ENCODE results near the gene IGFBP3. TPM values are rescaled to one million over a fixed set of nuclear protein-coding genes. Genes with fewer than 3 reads are reported as not detected.

The IGFBP3 gene
- total and polyA plus RNA-seq, 2 donors = 37.0 to 96.0 TPM

- H3K4me3 ChIP-seq (ENCODE audit: low read length in 2 of 2) = no peak overlapping the region
- H3K36me3 ChIP-seq (ENCODE audit: control insufficient read depth in 2 of 2, insufficient read depth in 2 of 2, low read length in 1 of 2) = no peaks in the 10 kb centered on the region
- peaks cover 0 to 6% of the 10 kb centered on the region in 2 donors for H3K9me3 ChIP-seq (ENCODE audit: control insufficient read depth in 2 of 2, insufficient read depth in 1 of 2, low read length in 1 of 2)
- no peak for DNase-seq (ENCODE audit: low read depth in 6 of 9, low spot score in 9 of 9)
- WGBS = 61% methylated on average over 6 of the region's 6 CpGs
- H3K27ac ChIP-seq (ENCODE audit: low read depth in 1 of 2, low read length in 1 of 2) = no peak overlapping the region
- no peaks in the 10 kb centered on the region for H3K27me3 ChIP-seq (ENCODE audit: control insufficient read depth in 2 of 2, insufficient read depth in 1 of 2, low read length in 1 of 2)
- no peaks in the 10 kb centered on the region for H3K4me1 ChIP-seq (ENCODE audit: control insufficient read depth in 2 of 2, insufficient read depth in 2 of 2, low read length in 2 of 2)
Measured at GRCh38 chr7:45937301-45937700, 16.2 kb upstream of the IGFBP3 start.

GRCh38 chr7:45930967-45931366, 9.9 kb upstream of the IGFBP3 start:
- Histone ChIP-seq H3K4me1 (ENCODE audit: control insufficient read depth in 2 of 2, insufficient read depth in 2 of 2, low read length in 2 of 2) (no peaks in the 10 kb centered on the region), H3K9me3 (ENCODE audit: control insufficient read depth in 2 of 2, insufficient read depth in 1 of 2, low read length in 1 of 2) (no peaks in the 10 kb centered on the region), H3K4me3 (ENCODE audit: low read length in 2 of 2) (no peak overlapping the region), H3K27ac (ENCODE audit: low read depth in 1 of 2, low read length in 1 of 2) (no peak overlapping the region), H3K36me3 (ENCODE audit: control insufficient read depth in 2 of 2, insufficient read depth in 2 of 2, low read length in 1 of 2) (no peaks in the 10 kb centered on the region), H3K27me3 (ENCODE audit: control insufficient read depth in 2 of 2, insufficient read depth in 1 of 2, low read length in 1 of 2) (no peaks in the 10 kb centered on the region)
- no peak for DNase-seq (ENCODE audit: low read depth in 6 of 9, low spot score in 9 of 9)

GRCh38 chr7:45927721-45928120, 6.6 kb upstream of the IGFBP3 start:
- Histone ChIP-seq H3K9me3 (ENCODE audit: control insufficient read depth in 2 of 2, insufficient read depth in 1 of 2, low read length in 1 of 2) (no peaks in the 10 kb centered on the region), H3K27me3 (ENCODE audit: control insufficient read depth in 2 of 2, insufficient read depth in 1 of 2, low read length in 1 of 2) (peaks cover 7 to 17% of the 10 kb centered on the region in 2 donors), H3K27ac (ENCODE audit: low read depth in 1 of 2, low read length in 1 of 2) (no peak overlapping the region), H3K4me3 (ENCODE audit: low read length in 2 of 2) (no peak overlapping the region), H3K4me1 (ENCODE audit: control insufficient read depth in 2 of 2, insufficient read depth in 2 of 2, low read length in 2 of 2) (peaks cover 0 to under 1% of the 10 kb centered on the region in 2 donors), H3K36me3 (ENCODE audit: control insufficient read depth in 2 of 2, insufficient read depth in 2 of 2, low read length in 1 of 2) (no peaks in the 10 kb centered on the region)
- DNase-seq (ENCODE audit: low read depth in 6 of 9, low spot score in 9 of 9) = no peak
- 89% methylated on average over 3 of the region's 3 CpGs for WGBS

- Histone ChIP-seq H3K27me3 (ENCODE audit: control insufficient read depth in 2 of 2, insufficient read depth in 1 of 2, low read length in 1 of 2) (peaks cover 36 to 50% of the 10 kb centered on the region in 2 donors), H3K36me3 (ENCODE audit: control insufficient read depth in 2 of 2, insufficient read depth in 2 of 2, low read length in 1 of 2) (no peaks in the 10 kb centered on the region), H3K27ac (ENCODE audit: low read depth in 1 of 2, low read length in 1 of 2) (no peak overlapping the region), H3K9me3 (ENCODE audit: control insufficient read depth in 2 of 2, insufficient read depth in 1 of 2, low read length in 1 of 2) (no peaks in the 10 kb centered on the region), H3K4me3 (ENCODE audit: low read length in 2 of 2) (no peak overlapping the region), H3K4me1 (ENCODE audit: control insufficient read depth in 2 of 2, insufficient read depth in 2 of 2, low read length in 2 of 2) (peaks cover 0 to 5% of the 10 kb centered on the region in 2 donors)
- WGBS = 64% methylated on average over 5 of the region's 5 CpGs
- DNase-seq (ENCODE audit: low read depth in 6 of 9, low spot score in 9 of 9) = no peak
Measured at GRCh38 chr7:45924283-45924682, 3.2 kb upstream of the IGFBP3 start.

- DNase-seq (ENCODE audit: low read depth in 6 of 9, low spot score in 9 of 9) = no peak
- Histone ChIP-seq H3K27ac (ENCODE audit: low read depth in 1 of 2, low read length in 1 of 2) (no peak overlapping the region), H3K4me3 (ENCODE audit: low read length in 2 of 2) (no peak overlapping the region), H3K4me1 (ENCODE audit: control insufficient read depth in 2 of 2, insufficient read depth in 2 of 2, low read length in 2 of 2) (peaks cover 0 to 5% of the 10 kb centered on the region in 2 donors), H3K9me3 (ENCODE audit: control insufficient read depth in 2 of 2, insufficient read depth in 1 of 2, low read length in 1 of 2) (no peaks in the 10 kb centered on the region), H3K36me3 (ENCODE audit: control insufficient read depth in 2 of 2, insufficient read depth in 2 of 2, low read length in 1 of 2) (no peaks in the 10 kb centered on the region), H3K27me3 (ENCODE audit: control insufficient read depth in 2 of 2, insufficient read depth in 1 of 2, low read length in 1 of 2) (peaks cover 38 to 53% of the 10 kb centered on the region in 2 donors)
- WGBS = 52% methylated on average over 6 of the region's 6 CpGs
Measured at GRCh38 chr7:45923818-45924217, 2.7 kb upstream of the IGFBP3 start.

- Histone ChIP-seq H3K4me3 (ENCODE audit: low read length in 2 of 2) (no peak overlapping the region), H3K27ac (ENCODE audit: low read depth in 1 of 2, low read length in 1 of 2) (no peak overlapping the region), H3K27me3 (ENCODE audit: control insufficient read depth in 2 of 2, insufficient read depth in 1 of 2, low read length in 1 of 2) (peaks cover 41 to 58% of the 10 kb centered on the region in 2 donors), H3K4me1 (ENCODE audit: control insufficient read depth in 2 of 2, insufficient read depth in 2 of 2, low read length in 2 of 2) (peaks cover 0 to 5% of the 10 kb centered on the region in 2 donors), H3K36me3 (ENCODE audit: control insufficient read depth in 2 of 2, insufficient read depth in 2 of 2, low read length in 1 of 2) (no peaks in the 10 kb centered on the region), H3K9me3 (ENCODE audit: control insufficient read depth in 2 of 2, insufficient read depth in 1 of 2, low read length in 1 of 2) (no peaks in the 10 kb centered on the region)
- peak in 4 of 9 donors; percentile 15 to 55 (median 37) for DNase-seq (ENCODE audit: low read depth in 6 of 9, low spot score in 9 of 9)
- WGBS = 9% methylated on average over 9 of the region's 9 CpGs
Measured at GRCh38 chr7:45923290-45923689, 2.2 kb upstream of the IGFBP3 start.

GRCh38 chr7:45922810-45923209, 1.7 kb upstream of the IGFBP3 start:
- DNase-seq (ENCODE audit: low read depth in 6 of 9, low spot score in 9 of 9) = peak in 1 of 9 donors; percentile 37
- H3K9me3 ChIP-seq (ENCODE audit: control insufficient read depth in 2 of 2, insufficient read depth in 1 of 2, low read length in 1 of 2) = no peaks in the 10 kb centered on the region
- no peak overlapping the region for H3K4me3 ChIP-seq (ENCODE audit: low read length in 2 of 2)
- H3K27me3 ChIP-seq (ENCODE audit: control insufficient read depth in 2 of 2, insufficient read depth in 1 of 2, low read length in 1 of 2) = peaks cover 41 to 63% of the 10 kb centered on the region in 2 donors
- H3K4me1 ChIP-seq (ENCODE audit: control insufficient read depth in 2 of 2, insufficient read depth in 2 of 2, low read length in 2 of 2) = peaks cover 0 to 5% of the 10 kb centered on the region in 2 donors
- no peaks in the 10 kb centered on the region for H3K36me3 ChIP-seq (ENCODE audit: control insufficient read depth in 2 of 2, insufficient read depth in 2 of 2, low read length in 1 of 2)
- no peak overlapping the region for H3K27ac ChIP-seq (ENCODE audit: low read depth in 1 of 2, low read length in 1 of 2)
- WGBS = 5% methylated on average over 11 of the region's 11 CpGs

- Histone ChIP-seq H3K27ac (ENCODE audit: low read depth in 1 of 2, low read length in 1 of 2) (no peak overlapping the region), H3K4me1 (ENCODE audit: control insufficient read depth in 2 of 2, insufficient read depth in 2 of 2, low read length in 2 of 2) (peaks cover 0 to 7% of the 10 kb centered on the region in 2 donors), H3K4me3 (ENCODE audit: low read length in 2 of 2) (no peak overlapping the region), H3K27me3 (ENCODE audit: control insufficient read depth in 2 of 2, insufficient read depth in 1 of 2, low read length in 1 of 2) (peaks cover 41 to 68% of the 10 kb centered on the region in 2 donors), H3K9me3 (ENCODE audit: control insufficient read depth in 2 of 2, insufficient read depth in 1 of 2, low read length in 1 of 2) (no peaks in the 10 kb centered on the region), H3K36me3 (ENCODE audit: control insufficient read depth in 2 of 2, insufficient read depth in 2 of 2, low read length in 1 of 2) (no peaks in the 10 kb centered on the region)
- 6% methylated on average over 36 of the region's 36 CpGs for WGBS
- DNase-seq (ENCODE audit: low read depth in 6 of 9, low spot score in 9 of 9) = no peak
Measured at GRCh38 chr7:45921699-45922519, 837 bp upstream of the IGFBP3 start.

- H3K27ac ChIP-seq (ENCODE audit: low read depth in 1 of 2, low read length in 1 of 2) = no peak overlapping the region
- no peak for DNase-seq (ENCODE audit: low read depth in 6 of 9, low spot score in 9 of 9)
- peaks cover 41 to 69% of the 10 kb centered on the region in 2 donors for H3K27me3 ChIP-seq (ENCODE audit: control insufficient read depth in 2 of 2, insufficient read depth in 1 of 2, low read length in 1 of 2)
- no peaks in the 10 kb centered on the region for H3K9me3 ChIP-seq (ENCODE audit: control insufficient read depth in 2 of 2, insufficient read depth in 1 of 2, low read length in 1 of 2)
- 4% methylated on average over 30 of the region's 31 CpGs for WGBS
- peaks cover 0 to 7% of the 10 kb centered on the region in 2 donors for H3K4me1 ChIP-seq (ENCODE audit: control insufficient read depth in 2 of 2, insufficient read depth in 2 of 2, low read length in 2 of 2)
- no peaks in the 10 kb centered on the region for H3K36me3 ChIP-seq (ENCODE audit: control insufficient read depth in 2 of 2, insufficient read depth in 2 of 2, low read length in 1 of 2)
- H3K4me3 ChIP-seq (ENCODE audit: low read length in 2 of 2) = peak overlapping the region in 1 of 2 donors; percentile 33
Measured at GRCh38 chr7:45921381-45921698, 268 bp upstream of the IGFBP3 start.
